Measurements from ENCODE around the gene IL11RA. TPM values are rescaled to one million over a fixed set of nuclear protein-coding genes. Genes with fewer than 3 reads are reported as not detected.

Gene IL11RA
- total RNA-seq, 1 donor from 2014 or later = 4.7 TPM

DNA sequence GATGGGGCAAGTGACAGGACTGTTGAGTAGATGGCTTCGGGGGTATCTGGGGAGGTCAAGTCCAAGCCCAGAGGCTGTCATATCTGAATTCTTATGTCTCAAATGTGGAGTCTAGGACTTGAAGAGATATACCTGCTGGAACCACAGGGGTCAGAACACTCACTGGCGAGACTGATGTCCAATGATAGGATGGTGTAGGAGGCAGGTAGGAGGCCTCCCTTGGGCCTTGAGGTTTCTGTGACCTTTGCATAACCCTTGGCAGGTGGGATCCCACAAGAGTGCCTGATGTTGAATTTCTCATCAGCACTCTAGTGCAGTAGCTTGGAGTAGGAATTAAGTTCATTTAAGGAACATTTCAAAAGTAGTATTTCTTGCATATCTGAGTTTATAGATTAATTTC is 55.1 kb downstream of the IL11RA start:
- no peak for DNase-seq (ENCODE audit: low read depth)
- TF ChIP-seq CTCF (conservative IDR thresholded peaks at IDR 0.05; ENCODE audit: low read depth, low read length) = no peak
- no peak overlapping the region for H3K4me3 ChIP-seq (ENCODE audit: low read depth, low read length)

- no peak for DNase-seq (ENCODE audit: low read depth)
- TF ChIP-seq CTCF (conservative IDR thresholded peaks at IDR 0.05; ENCODE audit: low read depth, low read length) = no peak
- no peak overlapping the region for H3K4me3 ChIP-seq (ENCODE audit: low read depth, low read length)
Observed at GRCh38 chr9:34709196-34709978, 57.4 kb downstream of the IL11RA start.

DNA sequence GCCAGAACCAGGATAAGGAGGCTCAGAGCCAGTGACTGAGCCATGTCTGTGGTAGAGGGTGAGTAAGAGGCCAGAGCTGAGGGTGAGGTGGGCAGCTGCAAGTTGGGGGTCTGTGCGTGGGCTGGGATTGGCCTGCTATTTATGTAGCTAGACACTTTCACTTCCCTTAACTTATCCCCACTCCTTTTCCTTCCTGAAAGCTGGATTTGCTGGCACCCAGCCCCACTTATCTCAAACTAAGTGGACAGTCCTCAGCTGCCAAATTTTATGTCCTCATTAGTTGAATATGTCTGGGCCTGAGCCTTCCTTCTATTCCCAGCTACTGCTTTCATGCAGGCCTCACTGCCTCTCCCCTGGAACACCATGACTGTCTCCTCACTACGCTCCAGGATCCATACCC is 58.0 kb downstream of the IL11RA start, which contains the start of gene CCL21:
TSS of gene CCL21 (minus strand) at position 114 of the 400 bp plus-strand sequence. CDS start at position 44, 70 bp downstream.
- DNase-seq (ENCODE audit: low read depth) = no peak
- no peak within 1 kb of the TSS for H3K4me3 ChIP-seq (ENCODE audit: low read depth, low read length)
- no peak for TF ChIP-seq CTCF (conservative IDR thresholded peaks at IDR 0.05; ENCODE audit: low read depth, low read length)

Other genes with a start within 250 kb of the IL11RA start
- 19.9 and 30.7 TPM in 2 replicates for gene FAM219A, start 193.6 kb upstream of the IL11RA start, total RNA-seq
- 0.06 TPM in 1 of 2 replicates, not detected in the other for gene DNAI1, start 193.4 kb upstream of the IL11RA start, total RNA-seq
- gene ENHO, start 129.2 kb upstream of the IL11RA start, total RNA-seq = 0.22 and 0.75 TPM in 2 replicates
- gene CNTFR, start 62.5 kb upstream of the IL11RA start, total RNA-seq = not detected in 2 replicates
- 23.9 and 31.5 TPM in 2 replicates for gene RPP25L, start 40.1 kb upstream of the IL11RA start, total RNA-seq
- 90.6 and 150 TPM in 2 replicates for gene DCTN3, start 31.7 kb upstream of the IL11RA start, total RNA-seq
- not detected in 2 replicates for gene ARID3C, start 23.1 kb upstream of the IL11RA start, total RNA-seq
- gene SIGMAR1, start 14.4 kb upstream of the IL11RA start, total RNA-seq = 97.9 and 178 TPM in 2 replicates
- gene GALT, start 5.5 kb upstream of the IL11RA start, total RNA-seq = 20.3 and 24.5 TPM in 2 replicates
- gene CCL27, start 10.5 kb downstream of the IL11RA start, total RNA-seq = not detected in 2 replicates
- not detected in 2 replicates for gene CCL19, start 39.1 kb downstream of the IL11RA start, total RNA-seq
- not detected in 2 replicates for gene CCL21, start 58.0 kb downstream of the IL11RA start, total RNA-seq